Mucosa of descending colon (tissue), 3 donors: Measurements from ENCODE around the gene WASL. TPM values are rescaled to one million over a fixed set of nuclear protein-coding genes. Genes with fewer than 3 reads are reported as not detected.

ENCODE experiments used
- ATAC-seq: fragments of 200-7000 bp; cut with Tn5 transposase; one replicate; pipeline ENCODE4 v1.9.1; 2020; ENCODE audit warnings: mild to moderate bottlenecking, moderate library complexity
- DNase-seq, 3 donors: peaks; one replicate each; pipeline ENCODE4 v3.0.0-alpha.2; 2020
- H3K36me3 ChIP-seq: fragments of 200-600 bp; one replicate; pipeline ENCODE4 v1.8.0; 2021; ENCODE audit warnings: low read depth, mild to moderate bottlenecking
- H3K4me1 ChIP-seq: fragments of 200-600 bp; one replicate; pipeline ENCODE4 v1.8.0; 2021; ENCODE audit warnings: low read depth, mild to moderate bottlenecking
- H3K4me3 ChIP-seq: fragments of 200-600 bp; one replicate; pipeline ENCODE4 v1.8.0; 2021; ENCODE audit warnings: mild to moderate bottlenecking
- H3K9me3 ChIP-seq: fragments of 200-600 bp; one replicate; pipeline ENCODE4 v1.8.0; 2021; ENCODE audit warnings: mild to moderate bottlenecking
- CTCF ChIP-seq: fragments of 200-600 bp; IDR thresholded peaks from one replicate; pipeline ENCODE4 v1.8.0; 2022; ENCODE audit warnings: antibody characterized with exemption, mild to moderate bottlenecking
- intact Hi-C, 2 donors: fragments of 100-400 bp; cut with DNase I in 1 of 2; cut with micrococcal nuclease in 1 of 2; formaldehyde crosslinking; loops; one replicate each; pipeline versions ENCODE4 v1.11.0 to v1.11.1; 2022; cut with DNase I, micrococcal nuclease
- total RNA-seq, 3 donors: library from RNA; stranded (reverse); fragmentation: NEBNext Ultra II Directional in 2 of 3; extraction: Animal tissue kit (Norgen Biotek cat#: 25700) in 2 of 3; gene quantifications; one replicate each; pipeline versions ENCODE4 v1.2.1 to v1.2.4, GENCODE V29; 2021 to 2023
- donor health status: DM: no; HTN: no; CAD: no; lungs with moderate emphysema.
- donor health status: DM: no; HTN: no; CAD: no.
- donor health status: DM: no; HTN: yes; CAD: no.

The WASL gene
- total RNA-seq, 3 donors from 2014 or later = 72.4 to 117 (median 90.1) TPM

DNA sequence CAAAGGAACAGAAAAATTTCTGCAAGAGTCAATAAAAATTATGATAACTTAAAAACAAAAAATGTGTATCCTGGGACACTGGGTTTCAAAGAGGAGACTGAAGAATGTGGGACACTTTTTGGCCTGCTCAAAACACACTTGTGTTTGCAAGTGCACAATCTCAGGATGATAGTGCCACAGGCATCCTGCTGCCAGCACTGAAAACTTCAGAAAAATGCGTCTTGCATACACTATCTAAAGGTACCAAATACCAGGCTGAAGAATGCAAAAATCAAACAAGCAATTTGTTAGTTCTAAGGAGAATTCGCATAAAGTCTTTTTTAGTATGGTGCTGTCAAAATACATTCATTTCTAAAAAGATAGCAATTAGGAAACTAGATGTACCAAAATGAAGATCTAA, 38.1 kb downstream of the WASL start:
- Histone ChIP-seq H3K4me3 (no peak overlapping the region), H3K9me3 (no peaks in the 10 kb centered on the region), H3K4me1 (peaks cover 28% of the 10 kb centered on the region), H3K36me3 (no peaks in the 10 kb centered on the region)
- intact Hi-C loops = no loop called here
- TF ChIP-seq CTCF = no peak
- DNase-seq (no peak), ATAC-seq (no peak)

DNA sequence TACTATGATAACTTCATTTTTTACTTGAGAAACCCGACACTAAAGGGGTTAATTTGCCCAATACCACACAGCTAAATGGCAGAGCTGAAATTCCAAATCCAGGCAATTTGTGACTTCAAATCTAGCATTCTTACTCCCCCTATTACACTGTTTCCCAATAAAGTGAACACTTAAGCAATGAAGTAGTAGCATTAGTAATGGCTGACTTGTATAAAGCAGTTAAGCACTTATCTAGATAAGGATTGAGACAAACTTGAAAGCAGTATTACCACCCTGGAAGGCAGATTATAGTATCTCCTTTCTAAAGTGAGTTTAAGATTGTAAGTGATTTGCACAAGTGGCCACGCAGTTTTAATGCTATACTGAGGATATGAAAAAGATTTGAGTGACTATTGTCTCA, 39.3 kb downstream of the WASL start:
- TF ChIP-seq CTCF = no peak
- H3K9me3 ChIP-seq = no peaks in the 10 kb centered on the region
- no peak overlapping the region for H3K4me3 ChIP-seq
- H3K4me1 ChIP-seq = peaks cover 21% of the 10 kb centered on the region
- intact Hi-C loops = loop anchor here in 1 of 2 donors (10.0 kb wide), 1 partner anchor 85 kb away; no protein-coding TSS in a partner anchor
- DNase-seq (no peak), ATAC-seq (no peak)
- no peaks in the 10 kb centered on the region for H3K36me3 ChIP-seq

GRCh38 chr7:123705211-123705901, 43.4 kb downstream of the WASL start:
- intact Hi-C loops = loop anchor here in 1 of 2 donors (10.0 kb wide), 1 partner anchor 89 kb away; no protein-coding TSS in a partner anchor

GRCh38 chr7:123695944-123696677, 52.7 kb downstream of the WASL start:
- H3K36me3 ChIP-seq = no peaks in the 10 kb centered on the region
- intact Hi-C loops = loop anchor here in 1 of 2 donors (5.0 kb wide), 1 partner anchor 171 kb away; no protein-coding TSS in a partner anchor
- no peak for ATAC-seq
- H3K4me3 ChIP-seq = no peak overlapping the region
- DNase-seq = no peak
- no peaks in the 10 kb centered on the region for H3K4me1 ChIP-seq
- H3K9me3 ChIP-seq = no peaks in the 10 kb centered on the region
- no peak for TF ChIP-seq CTCF

More at GRCh38 chr7:123705211-123705901, 43.4 kb downstream of the WASL start:
- Histone ChIP-seq H3K4me3 (no peak overlapping the region), H3K4me1 (peaks cover 21% of the 10 kb centered on the region), H3K9me3 (no peaks in the 10 kb centered on the region), H3K36me3 (no peaks in the 10 kb centered on the region)
- TF ChIP-seq CTCF = no peak
- no peak for DNase-seq
- peak; percentile 89 for ATAC-seq

GRCh38 chr7:123692471-123692877, 56.3 kb downstream of the WASL start:
- intact Hi-C loops = no loop called here
- H3K4me1 ChIP-seq = no peaks in the 10 kb centered on the region
- H3K36me3 ChIP-seq = no peaks in the 10 kb centered on the region
- no peak for TF ChIP-seq CTCF
- no peaks in the 10 kb centered on the region for H3K9me3 ChIP-seq
- no peak overlapping the region for H3K4me3 ChIP-seq
- no peak for ATAC-seq
- no peak for DNase-seq
